ENCODE data around the gene PDCD2L.
"Not testable (repeated sequence)": the region's sequence is repeated elsewhere in the genome, so short reads cannot be mapped to it uniquely, and the experiment has no call there.

PDCD2L gene

DNA sequence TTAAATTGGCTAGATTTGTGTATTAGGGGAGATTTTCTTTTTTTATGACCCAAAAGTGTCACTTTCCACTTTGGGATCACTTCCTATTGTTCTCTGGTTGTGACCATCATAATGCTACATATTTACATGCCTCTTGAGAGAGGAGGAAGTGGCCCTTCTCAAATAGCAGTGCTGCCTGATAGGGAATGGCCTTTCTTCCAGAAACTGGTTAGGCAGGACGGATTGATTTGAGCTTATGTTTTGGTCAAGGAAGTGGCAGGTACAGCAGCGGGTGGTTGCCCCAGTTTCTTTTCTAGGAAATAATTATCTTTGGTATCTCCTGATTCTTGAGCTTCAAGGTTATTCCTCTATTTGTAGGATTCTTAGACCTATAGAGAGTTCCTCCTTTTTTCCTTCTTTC, 55.4 kb downstream of the PDCD2L start:
- H3K9me3 ChIP-seq, result no peaks in the 10 kb centered on the region
- H3K4me3 ChIP-seq (ENCODE audit: low read depth, low read length), result no peak overlapping the region
- no peaks in the 10 kb centered on the region; the same call in 1 of the 2 replicates for H3K27me3 ChIP-seq
- TF ChIP-seq, protein P1, sequence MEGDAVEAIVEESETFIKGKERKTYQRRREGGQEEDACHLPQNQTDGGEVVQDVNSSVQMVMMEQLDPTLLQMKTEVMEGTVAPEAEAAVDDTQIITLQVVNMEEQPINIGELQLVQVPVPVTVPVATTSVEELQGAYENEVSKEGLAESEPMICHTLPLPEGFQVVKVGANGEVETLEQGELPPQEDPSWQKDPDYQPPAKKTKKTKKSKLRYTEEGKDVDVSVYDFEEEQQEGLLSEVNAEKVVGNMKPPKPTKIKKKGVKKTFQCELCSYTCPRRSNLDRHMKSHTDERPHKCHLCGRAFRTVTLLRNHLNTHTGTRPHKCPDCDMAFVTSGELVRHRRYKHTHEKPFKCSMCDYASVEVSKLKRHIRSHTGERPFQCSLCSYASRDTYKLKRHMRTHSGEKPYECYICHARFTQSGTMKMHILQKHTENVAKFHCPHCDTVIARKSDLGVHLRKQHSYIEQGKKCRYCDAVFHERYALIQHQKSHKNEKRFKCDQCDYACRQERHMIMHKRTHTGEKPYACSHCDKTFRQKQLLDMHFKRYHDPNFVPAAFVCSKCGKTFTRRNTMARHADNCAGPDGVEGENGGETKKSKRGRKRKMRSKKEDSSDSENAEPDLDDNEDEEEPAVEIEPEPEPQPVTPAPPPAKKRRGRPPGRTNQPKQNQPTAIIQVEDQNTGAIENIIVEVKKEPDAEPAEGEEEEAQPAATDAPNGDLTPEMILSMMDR (IDR thresholded peaks at IDR 0.05; ENCODE audit: low read depth, low read length), result no peak
- H3K4me1 ChIP-seq, result no peaks in the 10 kb centered on the region
- peaks cover 87% of the 10 kb centered on the region for H3K36me3 ChIP-seq
- DNase-seq, result no peak

DNA sequence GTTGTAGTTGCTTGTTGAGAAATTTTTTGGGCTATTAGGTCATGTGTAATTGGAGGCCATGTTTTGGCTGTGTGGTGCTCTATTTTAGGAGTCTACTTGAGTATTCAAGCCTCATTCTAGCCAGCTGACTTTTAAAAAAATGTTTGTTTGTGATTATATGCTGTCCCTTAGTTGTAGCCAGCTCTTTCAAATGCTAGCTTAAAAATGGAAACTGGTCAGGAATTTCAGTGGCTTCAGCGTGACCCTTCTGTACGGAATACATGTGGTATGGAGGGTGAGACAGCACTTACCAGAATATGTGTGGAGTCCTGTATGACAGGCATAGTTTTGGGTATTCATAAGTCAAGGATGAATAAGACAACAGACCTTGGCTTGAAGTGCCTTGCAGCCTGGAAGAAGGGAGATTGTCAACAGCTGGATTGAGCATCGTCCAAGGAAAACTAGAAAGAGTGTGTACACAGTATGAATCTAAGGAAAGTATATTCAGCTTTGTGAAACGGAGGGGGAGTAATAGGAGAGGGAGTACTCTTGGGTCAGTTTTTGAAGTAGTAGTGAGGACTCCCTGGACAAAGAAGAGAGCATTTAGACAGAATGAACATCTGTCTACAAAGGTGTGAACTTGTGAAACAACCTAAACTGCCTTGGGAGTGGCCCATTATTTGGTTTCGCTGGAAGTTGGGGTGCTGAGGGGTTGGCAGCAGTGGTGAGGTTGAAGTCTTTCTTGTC, 57.3 kb downstream of the PDCD2L start:
- Histone ChIP-seq H3K27me3 (no peaks in the 10 kb centered on the region), H3K4me1 (no peaks in the 10 kb centered on the region), H3K36me3 (peaks cover 91% of the 10 kb centered on the region), H3K4me3 (ENCODE audit: low read depth, low read length) (no peak overlapping the region), H3K9me3 (no peaks in the 10 kb centered on the region)
- no peak for DNase-seq
- TF ChIP-seq, protein P1 (IDR thresholded peaks at IDR 0.05; ENCODE audit: low read depth, low read length), result no peak

DNA sequence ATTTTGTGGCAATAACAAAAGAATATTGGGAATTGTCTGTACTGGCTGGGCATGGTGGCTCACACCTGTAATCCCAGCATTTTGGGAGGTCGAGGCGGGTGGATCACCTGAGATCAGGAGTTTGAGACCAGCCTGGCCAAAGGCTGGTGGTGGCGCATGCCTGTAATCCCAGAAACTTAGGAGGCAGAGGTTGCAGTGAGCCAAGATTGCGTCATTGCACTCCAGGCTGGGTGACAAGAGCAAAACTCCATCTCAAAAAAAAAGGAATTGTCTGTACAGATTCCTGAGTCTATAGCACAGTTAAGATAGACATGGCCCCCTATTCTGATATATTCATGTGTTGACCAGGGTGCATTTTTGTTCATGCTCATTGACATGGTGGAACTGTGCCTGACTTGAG, 60.6 kb downstream of the PDCD2L start:
- H3K36me3 ChIP-seq, result peaks cover 96% of the 10 kb centered on the region
- H3K4me3 ChIP-seq (ENCODE audit: low read depth, low read length); DNase-seq: not testable (repeated sequence)

DNA sequence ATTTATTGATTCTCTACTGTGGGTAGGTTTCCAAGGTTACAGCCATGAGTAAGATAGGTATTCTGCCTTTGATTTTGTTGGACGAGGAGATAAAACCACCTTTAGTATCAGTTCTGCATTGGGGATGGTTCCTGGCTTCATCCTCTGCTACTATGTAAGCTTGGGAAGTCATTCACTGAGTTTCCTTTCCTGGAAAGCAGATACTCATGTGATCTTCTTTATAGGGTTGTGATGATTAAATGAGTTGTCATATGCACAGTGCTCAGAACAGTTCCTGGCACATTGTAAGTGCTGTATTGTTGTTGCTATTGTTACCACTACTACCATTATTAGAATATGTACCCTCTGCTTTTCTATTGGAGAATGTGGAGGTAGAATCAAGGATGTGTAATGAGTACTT, 64.2 kb downstream of the PDCD2L start:
- Histone ChIP-seq H3K4me1 (no peaks in the 10 kb centered on the region), H3K27me3 (no peaks in the 10 kb centered on the region), H3K36me3 (peaks cover 92% of the 10 kb centered on the region), H3K9me3 (no peaks in the 10 kb centered on the region), H3K4me3 (ENCODE audit: low read depth, low read length) (no peak overlapping the region)
- no peak for DNase-seq
- TF ChIP-seq, protein P1 (IDR thresholded peaks at IDR 0.05; ENCODE audit: low read depth, low read length), result no peak

More for the DNA sequence above, 60.6 kb downstream of the PDCD2L start:
- not testable (repeated sequence) for H3K27me3 ChIP-seq, H3K4me1 ChIP-seq, H3K9me3 ChIP-seq

DNA sequence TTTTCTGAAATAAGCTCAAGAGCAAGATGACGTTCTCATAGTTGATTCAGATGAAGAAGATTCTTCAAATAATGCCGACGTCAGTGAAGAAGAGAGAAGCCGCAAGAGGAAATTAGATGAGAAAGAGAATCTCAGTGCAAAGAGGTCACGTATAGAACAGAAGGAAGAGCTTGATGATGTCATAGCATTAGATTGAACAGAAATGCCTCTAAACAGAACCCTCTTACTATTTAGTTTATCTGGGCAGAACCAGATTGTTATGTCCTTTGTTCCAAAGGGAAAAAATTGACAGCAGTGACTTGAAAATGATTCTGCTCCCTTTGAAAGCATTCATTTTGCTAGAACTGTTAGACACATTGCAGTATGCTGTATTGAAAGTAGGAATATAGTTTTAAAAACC, 64.8 kb downstream of the PDCD2L start:
- H3K27me3 ChIP-seq; H3K9me3 ChIP-seq; H3K4me3 ChIP-seq (ENCODE audit: low read depth, low read length); H3K4me1 ChIP-seq; DNase-seq: not testable (repeated sequence)
- peaks cover 92% of the 10 kb centered on the region for H3K36me3 ChIP-seq

DNA sequence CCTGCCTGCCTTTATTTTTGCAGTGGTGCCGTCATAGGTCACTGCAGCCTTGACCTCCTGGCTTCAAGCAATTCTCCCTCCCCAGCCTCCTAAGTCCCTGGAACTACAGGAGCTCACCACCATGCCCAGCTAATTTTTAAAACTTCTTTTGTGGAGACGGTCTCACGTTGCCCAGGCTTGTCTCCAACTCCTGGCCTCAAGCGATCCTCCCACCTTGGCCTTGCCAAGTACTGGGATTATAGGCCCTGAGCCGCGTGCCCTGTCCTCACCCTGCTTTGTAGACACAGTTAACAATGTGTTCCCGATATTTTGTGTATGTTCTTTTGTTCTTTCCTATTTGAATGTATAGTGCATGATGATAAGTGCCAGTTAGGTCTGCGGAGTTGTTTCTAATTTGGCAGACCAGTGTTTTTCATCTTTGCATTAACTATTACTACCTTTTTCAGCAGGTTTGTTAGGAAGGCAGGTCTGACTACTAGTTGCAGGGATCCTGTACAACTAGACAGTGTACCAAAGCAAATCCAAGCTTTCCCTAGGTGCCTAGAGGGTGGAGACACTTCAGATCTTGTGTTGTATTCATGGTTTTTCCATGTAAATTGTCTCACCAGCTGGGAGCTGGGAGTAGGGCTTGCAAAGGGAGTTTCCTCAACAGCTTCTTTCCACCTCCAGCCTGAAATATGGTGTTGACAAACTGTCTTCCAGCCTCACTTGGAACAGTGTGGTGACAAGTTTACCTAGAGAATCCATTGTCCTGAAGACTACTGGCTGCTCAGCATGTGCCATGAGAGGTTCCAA, 67.9 kb downstream of the PDCD2L start:
- Histone ChIP-seq H3K4me1 (no peaks in the 10 kb centered on the region), H3K36me3 (peaks cover 65% of the 10 kb centered on the region), H3K9me3 (no peaks in the 10 kb centered on the region), H3K4me3 (ENCODE audit: low read depth, low read length) (no peak overlapping the region), H3K27me3 (no peaks in the 10 kb centered on the region)
- no peak for DNase-seq
- TF ChIP-seq, protein P1 (IDR thresholded peaks at IDR 0.05; ENCODE audit: low read depth, low read length), result no peak
